ENCODE measurements around the gene AIFM1.

The AIFM1 gene

GRCh38 chrX:130170752-130171445, 5.3 kb upstream of the AIFM1 start:
- peak; percentile 11 to 32 for DNase-seq

- no peak for DNase-seq
Measured at GRCh38 chrX:130167040-130167439, 1.4 kb upstream of the AIFM1 start.

GRCh38 chrX:130166503-130166777, 799 bp upstream of the AIFM1 start:
- DNase-seq, result no peak

GRCh38 chrX:130165181-130165702, 399 bp downstream of the AIFM1 start:
- no peak for DNase-seq

GRCh38 chrX:130163398-130163797, 2.2 kb downstream of the AIFM1 start:
- no peak for DNase-seq

GRCh38 chrX:130162094-130162735, 3.4 kb downstream of the AIFM1 start:
- no peak for DNase-seq

GRCh38 chrX:130159776-130160175, 5.9 kb downstream of the AIFM1 start:
- DNase-seq, result no peak

GRCh38 chrX:130158311-130158710, 7.3 kb downstream of the AIFM1 start:
- DNase-seq, result no peak

- DNase-seq, result no peak
Measured at GRCh38 chrX:130155564-130155963, 10.1 kb downstream of the AIFM1 start.

GRCh38 chrX:130147631-130148030, 18.0 kb downstream of the AIFM1 start:
- DNase-seq, result no peak

GRCh38 chrX:130145123-130145522, 20.5 kb downstream of the AIFM1 start:
- no peak for DNase-seq

GRCh38 chrX:130144509-130144908, 21.1 kb downstream of the AIFM1 start:
- no peak for DNase-seq

GRCh38 chrX:130139474-130140201, 26.0 kb downstream of the AIFM1 start:
- no peak for DNase-seq

GRCh38 chrX:130136961-130137360, 28.7 kb downstream of the AIFM1 start:
- DNase-seq, result no peak

- no peak for DNase-seq
Measured at GRCh38 chrX:130136496-130136895, 29.1 kb downstream of the AIFM1 start.

- no peak for DNase-seq
Measured at GRCh38 chrX:130130990-130131389, 34.7 kb downstream of the AIFM1 start.

GRCh38 chrX:130125091-130125874, 40.4 kb downstream of the AIFM1 start:
- DNase-seq, result no peak

GRCh38 chrX:130124577-130124976, 41.1 kb downstream of the AIFM1 start:
- DNase-seq, result no peak

- DNase-seq, result no peak
Measured at GRCh38 chrX:130121505-130121800, 44.2 kb downstream of the AIFM1 start.

GRCh38 chrX:130120746-130121504, 44.7 kb downstream of the AIFM1 start:
- no peak for DNase-seq

- DNase-seq, result no peak
Measured at GRCh38 chrX:130120321-130120731, 45.3 kb downstream of the AIFM1 start.

- no peak for DNase-seq
Measured at GRCh38 chrX:130119312-130119898, 46.2 kb downstream of the AIFM1 start.
